ENCODE measurements around the gene MLEC.

- TF ChIP-seq ELF4 (IDR thresholded peaks at IDR 0.05) = no peak
- TF ChIP-seq BHLHE40 (IDR thresholded peaks at IDR 0.05; ENCODE audit: borderline replicate concordance) = no peak
- no peak for TF ChIP-seq PKNOX1 (IDR thresholded peaks at IDR 0.05)
- no peak for TF ChIP-seq SP1 (IDR thresholded peaks at IDR 0.05)
- no peak for TF ChIP-seq FOXA1 (IDR thresholded peaks at IDR 0.05)
- no peak for TF ChIP-seq NFRKB (IDR thresholded peaks at IDR 0.05)
- no peak for TF ChIP-seq ZNF384 (IDR thresholded peaks at IDR 0.05)
These were observed 40.9 kb upstream of the MLEC start for GRCh38 chr12:120646044-120646443.

Measured in HEK293T (cell line).